B cell (primary cell): ENCODE measurements around the gene C12orf75. TPM values are rescaled to one million over a fixed set of nuclear protein-coding genes. Genes with fewer than 3 reads are reported as not detected.

ENCODE experiments used
- ATAC-seq: fragments of 200-7000 bp; cut with Tn5 transposase; one replicate; pipeline ENCODE4 v1.10.0; 2021; ENCODE audit warnings: low read depth, mild to moderate bottlenecking, moderate number of reproducible peaks, moderate library complexity
- CTCF ChIA-PET: fragments of 350-600 bp; sonication (Branson Sonifier 250); formaldehyde crosslinking; loops from one replicate; lab custom pipeline; 2021; ENCODE audit warnings: antibody characterized with exemption, inconsistent platforms; lab: Charles Lee
- POLR2A ChIA-PET: fragments of 350-600 bp; sonication (Branson Sonifier 250); formaldehyde crosslinking; loops from one replicate; lab custom pipeline; 2021; ENCODE audit warnings: antibody characterized with exemption; lab: Charles Lee
- DNase-seq: peaks from one replicate; pipeline ENCODE4 v3.0.0; 2013
- H2AFZ ChIP-seq: 2 replicates; pipeline ENCODE4 v1.6.1; 2012; ENCODE audit warnings: mild to moderate bottlenecking, low read depth, low read length; ENCODE audit not compliant: insufficient read depth, poor library complexity, severe bottlenecking
- H3K27ac ChIP-seq, 2 donors: 1 replicate in 1 of 2; 2 replicates in 1 of 2; pipeline ENCODE4 v1.5.1; 2012 to 2013; ENCODE audit warnings: low read length in 2 of 2, mild to moderate bottlenecking in 2 of 2, moderate library complexity in 1 of 2
- H3K27me3 ChIP-seq, 4 experiments: fragments of 200-600 bp in 1 of 4; sonication (generic) in 1 of 4; replicated peaks in 1 of 4; 1 replicate in 2 of 4; 2 replicates in 2 of 4; pipeline versions ENCODE4 v1.6.1 to v1.7.0; 2013 to 2016; ENCODE audit warnings: low read length in 3 of 4, mild to moderate bottlenecking in 2 of 4, mixed read lengths in 1 of 4, moderate library complexity in 1 of 4; ENCODE audit not compliant: insufficient read depth in 4 of 4, control insufficient read depth in 3 of 4; ENCODE audit errors: control extremely low read depth in 1 of 4
- H3K36me3 ChIP-seq, 2 experiments: replicated peaks in 1 of 2; 1 replicate in 1 of 2; 2 replicates in 1 of 2; pipeline versions ENCODE4 v1.6.1 to v1.7.1; 2013; ENCODE audit warnings: low read length in 1 of 2; ENCODE audit not compliant: insufficient read depth in 2 of 2, control insufficient read depth in 1 of 2; ENCODE audit errors: control extremely low read depth in 1 of 2, extremely low read depth in 1 of 2
- H3K4me1 ChIP-seq, 2 donors: fragments of 200-600 bp in 1 of 2; sonication (generic) in 1 of 2; 1 replicate in 1 of 2; 2 replicates in 1 of 2; pipeline versions ENCODE4 v1.5.1 to v1.6.1; 2013 to 2017; ENCODE audit warnings: low read length in 2 of 2; ENCODE audit not compliant: control insufficient read depth in 2 of 2, insufficient read depth in 2 of 2
- H3K4me2 ChIP-seq: replicated peaks from 2 replicates; pipeline ENCODE3; 2012; ENCODE audit warnings: mild to moderate bottlenecking, low read depth, low read length; ENCODE audit not compliant: poor library complexity, severe bottlenecking
- H3K4me3 ChIP-seq, 5 experiments: fragments of 200-600 bp in 1 of 5; sonication (generic) in 1 of 5; 1 replicate in 3 of 5; 2 replicates in 2 of 5; pipeline versions ENCODE4 v1.5.1 to v1.7.0; 2011 to 2016; ENCODE audit warnings: low read length in 4 of 5, mild to moderate bottlenecking in 4 of 5, low read depth in 2 of 5, control low read depth in 1 of 5, moderate library complexity in 1 of 5; ENCODE audit not compliant: insufficient read depth in 1 of 5; ENCODE audit errors: control extremely low read depth in 1 of 5, extremely low read depth in 1 of 5
- H3K79me2 ChIP-seq: fragments of 200-600 bp; sonication (generic); one replicate; pipeline ENCODE4 v1.6.0; 2016; ENCODE audit warnings: low read length; ENCODE audit not compliant: control insufficient read depth, insufficient read depth
- H3K9ac ChIP-seq: fragments of 200-600 bp; sonication (generic); 2 replicates; pipeline ENCODE4 v1.6.1; 2017; ENCODE audit warnings: mild to moderate bottlenecking, low read length, moderate library complexity
- H3K9me3 ChIP-seq, 3 donors: one replicate each; pipeline versions ENCODE4 v1.6.1 to v1.7.1; 2013; ENCODE audit warnings: low read length in 2 of 3; ENCODE audit not compliant: control insufficient read depth in 2 of 3, insufficient read depth in 1 of 3; ENCODE audit errors: control extremely low read depth in 1 of 3
- H4K20me1 ChIP-seq: 2 replicates; pipeline ENCODE4 v1.6.0; 2012; ENCODE audit warnings: mild to moderate bottlenecking, low read length; ENCODE audit not compliant: insufficient read depth, control insufficient read depth, poor library complexity, severe bottlenecking
- H3K27ac Mint-ChIP-seq: one replicate; pipeline ENCODE4 v1.8.0; 2021; ENCODE audit warnings: mixed read lengths
- H3K27me3 Mint-ChIP-seq: one replicate; pipeline ENCODE4 v1.8.0; 2021; ENCODE audit warnings: mixed read lengths
- H3K4me1 Mint-ChIP-seq: one replicate; pipeline ENCODE4 v1.8.0; 2021; ENCODE audit warnings: mixed read lengths
- H3K4me3 Mint-ChIP-seq: one replicate; pipeline ENCODE4 v1.8.0; 2021; ENCODE audit warnings: mixed read lengths
- H3K9me3 Mint-ChIP-seq: one replicate; pipeline ENCODE4 v1.8.0; 2022; ENCODE audit warnings: mixed read lengths; ENCODE audit not compliant: insufficient read depth
- CTCF ChIP-seq: fragments of 200-600 bp; IDR thresholded peaks from one replicate; pipeline ENCODE4 v1.8.0; 2022; ENCODE audit warnings: antibody characterized with exemption, mild to moderate bottlenecking
- EZH2 ChIP-seq: IDR thresholded peaks from 2 replicates; pipeline ENCODE4 v1.6.1; 2012; ENCODE audit warnings: borderline replicate concordance, low read depth, mild to moderate bottlenecking, moderate library complexity, low read length; ENCODE audit not compliant: insufficient read depth, poor library complexity, severe bottlenecking
- WGBS: methylation state at CpG from one replicate; pipeline ENCODE4 v1.1.5; 2013; ENCODE audit warnings: missing lambda C conversion rate; ENCODE audit not compliant: insufficient coverage; 5-methylcytosine and 5-hydroxymethylcytosine counted together
- intact Hi-C: fragments of 100-400 bp; cut with micrococcal nuclease; formaldehyde crosslinking; loops from one replicate; pipeline ENCODE4 v1.10.0; 2022
- polyA plus RNA-seq: library from polyadenylated mRNA; depleted of rRNA; stranded (reverse); fragments of >200 nt; gene quantifications from 2 replicates; pipeline ENCODE4 v1.2.3, GENCODE V29; 2012
- total RNA-seq, 2 donors: library from RNA; stranded (reverse); fragments of 120-200 nt in 1 of 2; gene quantifications; 1 replicate in 1 of 2; 2 replicates in 1 of 2; pipeline versions ENCODE4 v1.2.3 to v1.2.4, GENCODE V29; 2013 to 2022

C12orf75 gene
- total and polyA plus RNA-seq, 2 donors (not counting 1 experiment from before 2014, with no cell fraction given) = 8.5 to 12.9 TPM

DNA sequence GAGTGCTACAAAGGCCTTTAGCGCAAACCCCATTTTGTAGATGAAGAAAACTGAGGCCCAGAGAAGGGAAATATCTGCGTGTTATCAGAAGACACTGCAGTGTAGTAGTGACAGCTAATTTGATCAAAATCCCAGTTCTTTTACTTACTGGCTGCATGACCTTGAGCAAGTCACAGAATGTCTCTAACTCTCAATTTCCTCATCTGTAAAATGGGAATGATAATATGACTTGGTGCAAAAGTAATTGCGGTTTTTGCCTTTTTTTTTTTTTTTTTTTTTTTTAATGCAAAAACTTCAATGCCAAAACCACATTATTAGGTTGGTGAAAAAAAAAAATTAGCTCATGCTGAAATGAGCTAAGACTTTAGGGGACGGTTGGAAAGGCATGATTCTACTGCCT is 69.7 kb downstream of the C12orf75 start:
- H3K4me3 ChIP-seq = no peak overlapping the region
- no CpG with 5 or more reads among the region's 4 CpGs for WGBS
- DNase-seq (no peak), ATAC-seq (no peak)
- H3K9me3 Mint-ChIP-seq = peaks cover 16% of the 10 kb centered on the region
- H3K36me3 ChIP-seq = no peaks in the 10 kb centered on the region
- H2AFZ ChIP-seq = no peak overlapping the region
- peaks cover 0 to 8% (median 3%) of the 10 kb centered on the region in 3 donors for H3K9me3 ChIP-seq
- no peak overlapping the region for H3K9ac ChIP-seq
- POLR2A ChIA-PET = no interaction called here
- H3K4me3 Mint-ChIP-seq = no peak overlapping the region
- no peaks in the 10 kb centered on the region for H3K4me1 Mint-ChIP-seq
- no peak overlapping the region for H3K27ac Mint-ChIP-seq
- CTCF ChIA-PET = no interaction called here
- intact Hi-C loops = no loop called here
- no peak overlapping the region for H3K27ac ChIP-seq
- H3K79me2 ChIP-seq = no peaks in the 10 kb centered on the region
- H3K4me2 ChIP-seq = no peak overlapping the region
- no peaks in the 10 kb centered on the region for H3K27me3 Mint-ChIP-seq
- no peak for TF ChIP-seq EZH2
- H3K27me3 ChIP-seq = peaks cover 0 to 4% (median 0%) of the 10 kb centered on the region in 4 experiments
- no peaks in the 10 kb centered on the region for H4K20me1 ChIP-seq
- no peaks in the 10 kb centered on the region for H3K4me1 ChIP-seq

- no peak overlapping the region for H3K9ac ChIP-seq
- no peaks in the 10 kb centered on the region for H3K36me3 ChIP-seq
- DNase-seq = no peak
- H3K4me3 ChIP-seq = no peak overlapping the region
- Mint-ChIP-seq H3K27ac (no peak overlapping the region), H3K9me3 (peaks cover 16% of the 10 kb centered on the region), H3K4me1 (no peaks in the 10 kb centered on the region), H3K27me3 (no peaks in the 10 kb centered on the region), H3K4me3 (no peak overlapping the region)
- H3K4me2 ChIP-seq = no peak overlapping the region
- H3K27ac ChIP-seq = no peak overlapping the region
- no peaks in the 10 kb centered on the region for H3K79me2 ChIP-seq
- no peak for ATAC-seq
- H3K27me3 ChIP-seq = peaks cover 0 to 4% (median 0%) of the 10 kb centered on the region in 4 experiments
- no peak for TF ChIP-seq CTCF
- no peak for TF ChIP-seq EZH2
- H3K9me3 ChIP-seq = peaks cover 0 to 8% (median 3%) of the 10 kb centered on the region in 3 donors
- WGBS = no CpG with 5 or more reads among the region's 4 CpGs
- POLR2A ChIA-PET = no interaction called here
- intact Hi-C loops = no loop called here
- CTCF ChIA-PET = no interaction called here
- H4K20me1 ChIP-seq = no peaks in the 10 kb centered on the region
- H2AFZ ChIP-seq = no peak overlapping the region
- no peaks in the 10 kb centered on the region for H3K4me1 ChIP-seq
Measured at GRCh38 chr12:105401198-105401597, 70.7 kb downstream of the C12orf75 start.
